Retinal pigment epithelial cell (primary cell): ENCODE measurements around the gene OPALIN.

Experiments
- DNase-seq: peaks from one replicate; pipeline ENCODE4 v3.0.0-alpha.2; 2010; ENCODE audit warnings: low read depth
- H3K4me3 ChIP-seq: 2 replicates; pipeline ENCODE4 v1.5.1; 2011; ENCODE audit warnings: mild to moderate bottlenecking, low read length, control low read depth, moderate library complexity
- CTCF ChIP-seq: conservative IDR thresholded peaks from 2 replicates; pipeline ENCODE4 v1.5.1; 2011; ENCODE audit warnings: low read depth, low read length, control low read depth, inconsistent platforms

Gene OPALIN

GRCh38 chr10:96327462-96327861 lies 31.3 kb downstream of the OPALIN start:
- DNase-seq, result no peak
- no peak overlapping the region for H3K4me3 ChIP-seq
- TF ChIP-seq CTCF, result no peak

DNA sequence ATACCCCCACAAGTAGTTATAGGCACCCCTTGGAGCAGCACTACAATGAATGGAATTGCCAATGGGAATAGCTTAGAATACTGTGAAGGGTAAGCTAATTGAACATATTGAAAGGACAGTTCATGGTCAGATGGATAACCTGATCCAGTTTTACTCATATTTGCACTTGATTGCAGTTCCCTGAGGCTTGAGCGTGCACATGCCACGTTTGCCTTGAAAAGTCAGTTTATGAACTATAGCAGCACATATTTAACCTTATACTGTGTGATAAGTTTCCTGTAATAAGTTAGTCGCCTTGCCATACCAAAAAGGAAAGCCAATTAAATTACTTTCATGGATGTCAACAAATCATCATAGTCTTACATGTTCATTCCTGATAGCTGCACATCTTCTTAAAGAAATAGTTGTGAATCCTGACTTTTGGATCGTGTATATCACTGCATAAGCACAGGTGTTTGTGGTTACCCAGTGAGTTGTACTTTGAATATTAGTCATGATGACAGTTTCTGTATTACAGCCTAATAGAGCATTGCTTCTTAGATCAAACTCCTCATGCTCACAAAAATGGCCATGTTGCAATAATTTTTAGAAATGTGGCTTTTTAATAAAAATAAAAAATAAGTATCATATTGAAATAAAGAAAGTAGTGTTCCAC lies 33.0 kb downstream of the OPALIN start:
- no peak for DNase-seq
- H3K4me3 ChIP-seq, result no peak overlapping the region
- TF ChIP-seq CTCF, result no peak

- no peak for DNase-seq
- no peak overlapping the region for H3K4me3 ChIP-seq
- no peak for TF ChIP-seq CTCF
Measured at GRCh38 chr10:96324447-96324846, 34.4 kb downstream of the OPALIN start.

GRCh38 chr10:96322275-96322674 lies 36.5 kb downstream of the OPALIN start:
- DNase-seq, result no peak
- no peak for TF ChIP-seq CTCF
- no peak overlapping the region for H3K4me3 ChIP-seq

GRCh38 chr10:96321822-96322221 lies 37.0 kb downstream of the OPALIN start:
- TF ChIP-seq CTCF, result no peak
- H3K4me3 ChIP-seq, result no peak overlapping the region
- DNase-seq, result no peak

DNA sequence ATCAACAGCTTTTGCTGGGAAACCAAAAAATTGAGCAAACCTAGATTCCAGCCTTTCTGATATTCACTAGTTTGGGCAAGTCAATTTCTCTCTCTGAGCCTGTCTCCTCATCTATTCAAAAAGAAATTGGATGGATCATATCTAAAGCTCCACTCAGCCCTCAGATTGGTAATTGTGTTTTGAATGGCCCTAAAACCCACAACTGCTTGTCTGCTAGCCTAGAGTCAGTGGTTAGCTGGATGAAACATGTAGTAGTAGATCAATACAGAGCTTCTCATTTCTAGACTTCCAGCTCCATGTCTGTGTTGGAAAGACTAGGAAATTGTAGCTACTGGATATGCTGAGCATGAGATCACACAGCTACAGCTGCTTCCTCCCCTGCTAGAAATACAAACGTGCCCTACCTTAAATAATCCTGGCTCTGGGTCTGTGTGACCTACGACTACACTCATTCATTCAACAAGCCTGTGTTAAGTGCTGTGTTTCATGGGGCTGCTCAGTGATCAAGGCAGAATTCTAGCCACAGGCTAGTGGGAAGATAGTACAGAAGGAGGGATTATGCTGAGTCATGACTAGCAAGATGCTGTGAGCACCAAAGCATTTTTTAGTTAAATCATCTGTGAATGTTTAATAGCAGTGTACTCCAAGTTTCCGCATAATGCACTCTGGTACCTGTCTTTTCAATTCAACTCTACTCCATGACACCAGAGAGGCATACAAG lies 38.9 kb downstream of the OPALIN start:
- H3K4me3 ChIP-seq, result no peak overlapping the region

More for the DNA sequence above, 38.9 kb downstream of the OPALIN start:
- DNase-seq, result no peak
- no peak for TF ChIP-seq CTCF
